ENCODE results near the gene KCNQ1.

KCNQ1 gene

GRCh38 chr11:2507212-2507901 is 62.5 kb downstream of the KCNQ1 start:
- in situ Hi-C loops (cut with MboI; ENCODE audit: low sequenced_read_pairs): loop anchor here (25.0 kb wide), 1 partner anchor 320 kb away; no protein-coding TSS in a partner anchor

- in situ Hi-C loops (cut with MboI; ENCODE audit: low sequenced_read_pairs): loop anchor here (25.0 kb wide), 1 partner anchor 321 kb away; no protein-coding TSS in a partner anchor
Measured at GRCh38 chr11:2507945-2508749, 63.3 kb downstream of the KCNQ1 start.

DNA sequence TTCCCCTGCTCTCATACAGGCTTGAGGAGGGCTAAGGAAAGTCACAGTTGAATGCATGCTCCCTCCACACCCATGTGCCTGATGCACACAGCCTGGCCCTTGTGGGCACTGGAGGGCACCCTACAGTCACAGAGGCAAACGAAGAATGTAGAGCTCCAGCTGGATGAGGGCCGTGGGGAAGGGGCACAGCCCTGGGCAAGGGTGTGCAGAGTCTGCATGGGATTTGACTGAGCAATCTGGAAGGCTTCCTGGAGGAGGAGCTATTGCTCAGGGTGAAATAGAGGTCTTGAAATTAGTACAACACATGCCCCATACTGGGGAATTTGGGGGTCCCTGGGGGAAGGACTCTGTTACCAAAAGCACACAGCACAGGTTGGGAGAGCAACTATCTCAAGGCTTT is 64.0 kb downstream of the KCNQ1 start:
- in situ Hi-C loops (cut with MboI; ENCODE audit: low sequenced_read_pairs): loop anchor here (25.0 kb wide), 1 partner anchor 321 kb away; no protein-coding TSS in a partner anchor

- in situ Hi-C loops (cut with MboI; ENCODE audit: low sequenced_read_pairs): loop anchor here (10.0 to 25.0 kb wide), 2 partner anchors 75 to 322 kb away; no protein-coding TSS in a partner anchor
Measured at GRCh38 chr11:2509481-2510001, 64.7 kb downstream of the KCNQ1 start.

DNA sequence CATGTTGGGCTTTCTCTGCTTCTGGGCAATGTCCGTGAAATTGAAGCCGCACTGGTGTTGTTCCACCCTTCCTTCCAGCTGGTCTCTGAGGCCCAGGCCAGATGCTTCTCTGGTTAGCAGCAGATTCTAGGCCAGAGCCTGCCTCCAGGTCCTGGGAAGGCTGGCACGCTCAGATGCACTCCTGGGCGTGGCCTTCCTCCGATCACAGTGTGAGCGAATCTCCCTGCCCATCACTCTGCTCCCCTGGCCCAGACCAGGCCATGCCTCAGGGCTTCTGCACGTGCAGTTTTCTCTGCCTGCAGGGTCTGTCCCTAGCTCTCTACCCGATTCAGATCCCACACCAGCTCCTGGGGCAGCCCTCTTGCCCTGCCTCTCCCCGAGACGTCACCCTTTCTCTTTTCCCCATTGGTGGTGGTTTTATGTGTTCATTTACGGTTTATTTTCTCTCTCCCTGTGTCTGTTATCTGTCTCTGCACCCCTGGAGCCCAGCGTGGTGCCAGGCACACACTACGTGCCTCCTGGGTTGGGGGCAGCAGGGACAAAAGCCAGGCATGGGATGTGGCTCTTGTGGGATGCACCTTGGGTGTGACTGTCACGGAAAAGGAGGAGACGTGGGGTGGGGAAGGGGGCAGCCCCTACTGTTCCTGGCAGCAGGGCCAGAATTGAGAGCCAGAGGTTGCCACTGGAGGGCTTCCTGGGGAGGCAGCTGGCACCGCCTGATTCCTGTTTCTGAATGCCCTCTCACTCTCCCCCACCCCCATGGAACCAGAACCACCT is 66.0 kb downstream of the KCNQ1 start:
- in situ Hi-C loops (cut with MboI; ENCODE audit: low sequenced_read_pairs): loop anchor here (10.0 to 25.0 kb wide), 2 partner anchors 76 to 324 kb away; no protein-coding TSS in a partner anchor

DNA sequence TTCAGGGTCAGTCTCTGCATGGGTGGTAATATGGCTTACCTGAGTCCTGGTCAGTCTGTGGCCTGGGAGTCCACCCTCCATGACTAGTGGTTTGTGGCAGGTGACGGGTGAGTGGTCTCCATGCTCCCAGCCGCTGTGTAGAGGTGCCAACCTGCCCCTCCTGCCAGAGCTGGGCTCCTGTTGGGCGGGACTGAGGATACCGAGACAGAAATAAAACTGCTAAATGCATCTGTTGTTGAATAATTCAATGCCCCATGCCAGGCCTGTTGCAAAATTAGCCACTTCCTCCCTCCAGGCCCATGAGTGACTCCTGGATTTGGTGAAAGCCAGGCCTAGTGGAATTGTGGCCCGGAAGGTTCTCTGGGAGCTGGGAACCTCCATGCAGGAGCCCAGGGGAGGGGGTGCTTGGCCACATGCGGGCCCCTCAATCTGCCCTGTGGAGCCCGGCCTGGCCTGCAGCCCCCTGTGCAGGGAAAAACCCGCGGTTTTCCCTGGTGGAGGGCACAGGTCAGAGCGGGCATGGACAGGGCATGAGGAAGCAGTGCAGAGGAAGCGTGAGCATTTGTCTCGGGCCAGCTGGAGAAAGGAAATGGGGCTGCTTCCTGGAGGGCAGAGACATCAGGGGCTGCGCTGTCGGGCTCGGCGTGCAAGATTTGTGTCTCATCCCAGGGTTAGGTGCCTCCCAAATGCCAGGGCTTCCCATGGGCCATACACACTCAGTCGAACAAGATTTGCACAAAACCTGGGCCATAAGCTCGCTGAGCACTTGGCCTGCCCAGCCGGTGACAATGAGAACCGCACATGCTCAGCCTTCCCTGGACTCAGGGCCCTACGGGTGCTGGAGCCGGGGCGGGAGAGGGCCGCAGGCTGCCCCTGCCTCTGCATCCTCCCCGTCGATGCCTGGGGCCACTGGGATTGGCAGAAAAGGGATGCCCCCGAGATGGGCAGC is 66.9 kb downstream of the KCNQ1 start:
- in situ Hi-C loops (cut with MboI; ENCODE audit: low sequenced_read_pairs): loop anchor here (10.0 to 25.0 kb wide), 2 partner anchors 77 to 324 kb away; no protein-coding TSS in a partner anchor

DNA sequence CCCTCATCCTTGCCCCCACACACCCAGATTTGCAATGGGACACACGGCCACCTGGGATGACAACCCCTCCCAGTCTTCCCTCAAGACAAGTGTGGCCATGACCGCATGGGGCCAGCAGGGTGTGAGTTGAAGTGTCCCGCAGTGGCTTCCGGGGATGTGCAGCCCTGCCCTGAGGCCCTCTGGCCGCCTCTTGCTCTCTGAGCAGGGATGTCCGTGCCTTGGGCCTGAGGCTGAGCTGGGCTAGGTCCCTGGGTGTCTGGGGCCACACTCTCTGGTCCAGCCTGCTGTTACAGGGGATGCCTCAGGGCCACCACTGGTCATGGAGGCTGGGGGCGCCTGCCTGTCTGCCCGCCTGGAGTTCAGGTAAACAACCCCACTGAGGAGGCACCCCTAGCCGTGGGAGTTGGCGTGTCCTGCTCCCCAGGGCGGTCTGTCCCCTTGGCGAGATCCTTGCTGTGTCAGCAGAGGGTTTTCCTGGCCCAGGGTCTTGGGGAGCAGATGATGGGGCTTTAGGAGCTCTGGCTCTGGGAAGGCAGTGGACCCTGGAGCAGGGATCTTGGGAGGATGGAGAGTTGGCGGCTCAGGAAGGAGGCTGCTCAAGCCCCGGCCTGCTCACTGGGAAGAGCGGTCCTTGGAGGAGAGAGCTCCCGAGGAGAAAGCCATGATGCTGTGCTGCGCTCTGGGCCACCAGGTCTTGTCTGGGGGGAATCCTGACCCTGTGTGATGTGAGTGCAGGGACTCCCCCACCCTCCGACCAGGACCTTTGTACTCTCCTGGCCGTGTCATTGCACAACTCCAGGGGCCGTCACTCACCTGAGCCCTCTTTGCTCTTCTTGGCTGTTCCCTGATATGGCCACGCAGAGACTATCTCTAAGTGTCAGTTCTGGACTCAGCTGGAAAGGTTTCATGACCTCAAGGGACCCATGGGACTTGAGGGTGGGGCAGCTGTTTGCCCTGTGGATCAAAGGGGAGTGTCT is 67.9 kb downstream of the KCNQ1 start:
- in situ Hi-C loops (cut with MboI; ENCODE audit: low sequenced_read_pairs): loop anchor here (10.0 to 25.0 kb wide), 2 partner anchors 78 to 325 kb away; no protein-coding TSS in a partner anchor

- in situ Hi-C loops (cut with MboI; ENCODE audit: low sequenced_read_pairs): loop anchor here (10.0 to 25.0 kb wide), 2 partner anchors 79 to 326 kb away; no protein-coding TSS in a partner anchor
Measured at GRCh38 chr11:2513441-2513840, 68.6 kb downstream of the KCNQ1 start.

DNA sequence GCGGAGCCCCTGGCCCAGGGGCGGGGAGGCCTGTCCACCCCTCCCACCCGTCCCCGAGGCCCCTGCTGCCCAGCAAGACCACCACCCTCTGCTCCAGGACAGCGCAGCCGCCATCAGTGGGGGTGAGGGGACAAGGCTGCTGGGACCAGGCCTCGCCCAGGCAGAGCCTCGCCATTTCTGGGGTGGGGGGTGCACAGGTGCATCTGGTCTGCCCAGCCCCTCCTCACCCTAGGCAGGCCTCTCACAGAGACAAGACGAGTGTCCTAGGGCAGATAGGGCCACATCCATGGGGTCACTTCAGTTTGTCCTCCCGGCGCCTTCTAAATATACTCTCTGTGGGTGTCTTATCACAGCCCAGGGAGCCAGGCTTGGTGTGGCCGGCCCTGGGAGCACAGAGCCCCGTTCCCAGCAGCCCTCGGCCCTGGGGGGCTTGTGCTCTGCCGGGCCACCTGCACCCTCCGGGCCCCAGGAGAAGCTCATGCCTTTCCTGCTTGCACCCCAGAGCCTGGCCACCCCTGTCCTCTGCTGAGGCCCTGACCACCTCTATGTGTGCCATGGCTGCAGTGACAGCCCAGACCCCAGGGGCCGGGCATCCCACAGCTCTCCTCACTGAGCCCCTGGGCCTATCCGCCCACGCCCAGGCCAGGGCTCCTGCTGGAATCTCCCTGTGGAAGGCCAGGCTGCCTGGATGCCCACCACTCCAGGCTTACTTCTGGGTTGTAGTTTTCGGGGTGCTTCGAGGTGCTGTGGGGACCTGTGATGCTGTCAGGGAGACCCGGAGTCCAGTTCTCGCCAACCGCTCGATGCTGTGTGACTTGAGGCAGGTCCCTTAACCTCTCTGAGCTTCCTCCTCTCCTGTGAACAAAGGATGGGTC is 70.8 kb downstream of the KCNQ1 start:
- in situ Hi-C loops (cut with MboI; ENCODE audit: low sequenced_read_pairs): loop anchor here (10.0 to 25.0 kb wide), 2 partner anchors 81 to 328 kb away; no protein-coding TSS in a partner anchor

DNA sequence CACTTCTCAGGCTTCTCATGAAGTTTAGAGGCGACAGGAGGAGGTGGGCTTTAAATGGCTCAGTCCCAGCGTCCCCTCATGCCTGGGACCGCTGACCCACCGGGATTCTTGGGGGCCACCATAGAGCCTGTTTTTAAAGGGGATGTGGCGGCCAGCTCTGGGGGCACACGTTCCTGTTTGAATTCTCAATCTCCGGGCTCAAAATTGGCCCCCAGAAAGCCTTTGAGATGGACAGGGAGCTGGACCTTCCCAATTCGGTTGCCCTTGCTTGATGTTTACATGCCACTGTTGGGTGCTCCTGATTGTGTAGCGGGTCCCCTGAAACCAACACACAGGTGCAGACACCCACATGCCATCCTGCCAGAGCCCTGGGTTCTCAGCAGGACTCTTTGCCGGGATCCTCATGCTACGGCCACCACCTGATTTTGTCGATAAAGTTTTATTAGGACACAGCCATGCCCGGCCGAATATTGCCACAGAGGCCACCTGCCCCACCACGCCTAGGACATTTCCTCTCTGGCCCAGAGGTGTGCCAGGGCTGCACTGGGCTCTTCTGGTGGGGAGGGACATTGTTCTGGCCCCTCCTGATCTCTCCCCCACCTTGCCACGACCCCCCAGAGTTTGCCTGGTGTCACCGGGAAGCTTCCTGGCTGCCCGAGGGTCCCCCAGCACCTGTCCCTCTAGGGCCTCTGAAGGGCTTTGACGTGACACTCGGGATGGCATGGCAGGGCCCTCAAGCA is 71.6 kb downstream of the KCNQ1 start:
- in situ Hi-C loops (cut with MboI; ENCODE audit: low sequenced_read_pairs): loop anchor here (10.0 to 25.0 kb wide), 2 partner anchors 82 to 329 kb away; no protein-coding TSS in a partner anchor

DNA sequence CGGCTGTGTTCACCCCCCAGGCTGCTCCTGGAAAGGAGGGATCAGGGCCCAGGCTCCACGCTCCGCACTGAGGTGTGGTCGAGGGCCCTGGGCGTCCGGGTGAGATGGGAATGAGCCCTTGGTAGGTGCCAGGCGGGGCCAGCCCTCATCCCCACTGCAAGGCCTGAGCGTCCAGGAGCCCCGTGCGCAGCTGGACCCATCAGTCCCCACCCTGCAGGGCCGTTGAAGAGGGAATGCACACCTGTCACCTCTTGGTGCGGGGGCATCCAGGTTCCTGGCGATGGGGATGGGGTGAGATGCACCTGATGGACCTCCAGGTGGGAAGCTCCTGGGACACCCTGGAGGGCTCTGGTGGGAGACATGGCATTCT is 72.2 kb downstream of the KCNQ1 start:
- in situ Hi-C loops (cut with MboI; ENCODE audit: low sequenced_read_pairs): loop anchor here (10.0 to 25.0 kb wide), 2 partner anchors 82 to 330 kb away; no protein-coding TSS in a partner anchor

GRCh38 chr11:2517386-2518064 is 72.7 kb downstream of the KCNQ1 start:
- in situ Hi-C loops (cut with MboI; ENCODE audit: low sequenced_read_pairs): loop anchor here (10.0 to 25.0 kb wide), 2 partner anchors 83 to 330 kb away; no protein-coding TSS in a partner anchor

- in situ Hi-C loops (cut with MboI; ENCODE audit: low sequenced_read_pairs): loop anchor here (10.0 to 25.0 kb wide), 2 partner anchors 84 to 331 kb away; no protein-coding TSS in a partner anchor
Measured at GRCh38 chr11:2518111-2518982, 73.5 kb downstream of the KCNQ1 start.

DNA sequence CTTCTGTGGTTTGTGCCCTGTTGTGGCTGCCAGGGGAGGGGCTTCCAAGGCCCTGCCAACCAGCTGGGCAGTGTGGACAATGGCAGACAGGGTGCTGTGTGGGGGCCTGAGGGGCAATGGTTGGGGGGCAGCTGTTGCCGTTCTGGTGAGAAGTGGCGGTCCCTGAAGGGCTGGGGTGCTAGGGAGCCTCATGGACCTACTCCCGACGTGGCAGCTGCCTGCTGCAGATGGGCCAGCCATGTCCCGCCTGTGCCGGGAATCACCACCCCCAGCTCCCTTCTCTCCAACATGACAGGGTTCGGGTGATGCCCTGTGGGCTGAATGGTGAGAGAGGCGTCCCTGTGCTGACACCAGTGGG is 74.2 kb downstream of the KCNQ1 start:
- in situ Hi-C loops (cut with MboI; ENCODE audit: low sequenced_read_pairs): loop anchor here (10.0 to 25.0 kb wide), 2 partner anchors 84 to 332 kb away; no protein-coding TSS in a partner anchor

- in situ Hi-C loops (cut with MboI; ENCODE audit: low sequenced_read_pairs): loop anchor here (10.0 to 25.0 kb wide), 2 partner anchors 85 to 332 kb away; no protein-coding TSS in a partner anchor
Measured at GRCh38 chr11:2519517-2519861, 74.7 kb downstream of the KCNQ1 start.
